Heart right ventricle (tissue), 16 donors: ENCODE results near the gene BTBD9. TPM values are rescaled to one million over a fixed set of nuclear protein-coding genes. Genes with fewer than 3 reads are reported as not detected.

ENCODE experiments used
- ATAC-seq, 8 donors: fragments of 200-7000 bp; cut with Tn5 transposase; one replicate each; pipeline ENCODE4 v1.9.1; 2020; ENCODE audit warnings: mild to moderate bottlenecking in 8 of 8, moderate library complexity in 8 of 8, moderate number of reproducible peaks in 1 of 8
- DNase-seq, 2 donors: peaks; one replicate each; pipeline ENCODE4 v3.0.0-alpha.2; 2020
- H3K27ac ChIP-seq, 10 donors: fragments of 200-600 bp; sonication (generic) in 2 of 10; one replicate each; pipeline versions ENCODE4 v1.5.0 to v1.8.0; 2020 to 2022; ENCODE audit warnings: mild to moderate bottlenecking in 3 of 10
- H3K27me3 ChIP-seq, 7 donors: fragments of 200-600 bp; one replicate each; pipeline ENCODE4 v1.8.0; 2021 to 2022; ENCODE audit warnings: mild to moderate bottlenecking in 2 of 7
- H3K36me3 ChIP-seq, 9 donors: fragments of 200-600 bp; sonication (generic) in 1 of 9; one replicate each; pipeline versions ENCODE4 v1.5.0 to v1.8.0; 2020 to 2022; ENCODE audit warnings: mild to moderate bottlenecking in 2 of 9
- H3K4me1 ChIP-seq, 9 donors: fragments of 200-600 bp; sonication (generic) in 1 of 9; one replicate each; pipeline versions ENCODE4 v1.5.0 to v1.8.0; 2020 to 2022; ENCODE audit warnings: mild to moderate bottlenecking in 4 of 9
- H3K4me3 ChIP-seq, 10 donors: fragments of 200-600 bp; sonication (generic) in 2 of 10; one replicate each; pipeline versions ENCODE4 v1.5.0 to v1.8.0; 2020 to 2022; ENCODE audit warnings: mild to moderate bottlenecking in 7 of 10, moderate library complexity in 2 of 10
- H3K9me3 ChIP-seq, 11 donors: fragments of 200-600 bp in 10 of 11; sonication (generic) in 2 of 11; one replicate each; pipeline versions ENCODE4 v1.5.0 to v1.8.0; 2013 to 2022; ENCODE audit warnings: mild to moderate bottlenecking in 2 of 11, control low read depth in 1 of 11, moderate library complexity in 1 of 11
- WGBS, 2 donors: extraction: QIAGEN DNeasy Blood & Tissue Kit; methylation state at CpG; one replicate each; pipeline ENCODE4 v1.1.7; 2013; ENCODE audit warnings: inconsistent platforms in 1 of 2; 5-methylcytosine and 5-hydroxymethylcytosine counted together
- intact Hi-C, 10 donors: fragments of 100-400 bp; cut with DNase I; formaldehyde crosslinking; loops; one replicate each; pipeline versions ENCODE4 v1.11.1 to v1.14.2; 2022
- polyA plus RNA-seq, 2 donors: library from polyadenylated mRNA; stranded (reverse); fragments of 200-250 nt; gene quantifications; one replicate each; pipeline ENCODE4 v1.2.3, GENCODE V29; 2013
- total RNA-seq, 10 donors: library from RNA; stranded (reverse); fragmentation: NEBNext Ultra II Directional in 3 of 10; extraction: Animal tissue kit (Norgen Biotek cat#: 25700) in 3 of 10; gene quantifications; one replicate each; pipeline versions ENCODE4 v1.2.1 to v1.2.4, GENCODE V29; 2021 to 2023
- TF ChIP-seq, protein P1 (sequence below), 9 donors: fragments of 200-600 bp; sonication (generic) in 2 of 9; IDR thresholded peaks; one replicate each; pipeline versions ENCODE4 v1.5.0 to v1.8.0; 2021 to 2022; ENCODE audit warnings: antibody characterized with exemption in 9 of 9, mild to moderate bottlenecking in 5 of 9, moderate library complexity in 1 of 9
- donor health status: Arrhythmogenic right ventricular cardiomyopathy.
- donor health status: ischemic (EF 13 %, LVEDD 7.1; RV severe dilation, severe dysfunction).
- donor health status: healthy with polysubstance abuse.
- donor health status: DM: no; HTN: yes; CAD: no.
- donor health status: DM: no; HTN: no; CAD: no.
- donor health status: ischemic (EF 25% LVEDD 6.9; RV normal size, moderate dysfunction).
- donor health status: ischemic (EF 25% LVEDD 5.7; RV mildly dilated, moderate dysfunction).
- donor health status: healthy.
- donor health status: DM: yes; HTN: yes; CAD: no.
- donor health status: Ischemic cardiomyopathy.
- donor health status: ischemic (EF 35%, LVEDD 5.7; RV mildly dilated, moderate dysfunction).
- donor health status: nonischemic (EF 11% LVEDD 7.7; RV severe dilation, severe dysfunction).
- donor health status: DM: yes; HTN: yes; CAD: no.
- donor health status: PGD.
- donor health status: ischemic (EF 29% LVEDD 5.4; RV normal size, mild dysfunction).
- donor health status: nonischemic (EF 23%, LVEDD 6.1; RV moderate dilation, normal function).

Gene BTBD9
- total and polyA plus RNA-seq, 12 donors, result 4.2 to 27.7 (median 18.3) TPM

DNA sequence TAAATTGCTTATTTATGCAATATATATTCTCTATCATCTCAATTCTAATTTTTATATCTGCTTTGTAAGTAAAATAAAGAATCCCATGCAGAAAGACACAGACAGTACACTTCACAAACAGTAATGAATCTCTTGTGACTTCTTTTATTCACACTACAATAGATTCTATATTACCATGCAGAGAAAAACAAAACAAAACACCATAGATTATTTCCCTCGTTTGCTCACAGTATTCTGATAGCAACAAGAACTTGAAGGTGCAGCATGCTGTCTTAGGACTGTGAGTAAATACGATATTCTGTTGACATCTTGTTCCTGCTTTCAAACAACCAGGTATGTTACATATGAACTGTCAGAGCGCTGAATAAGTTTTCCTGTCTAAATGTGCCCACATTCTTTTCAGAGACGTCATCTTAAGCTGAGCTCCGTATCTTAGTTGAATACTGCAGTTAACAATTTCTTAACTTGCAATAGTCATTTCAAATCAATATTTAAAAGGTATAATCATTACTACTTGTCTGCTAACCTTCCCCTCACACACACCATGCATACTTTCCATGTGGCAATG is 140.1 kb downstream of the BTBD9 start:
- DNase-seq (no peak), ATAC-seq (no peak)
- H3K4me1 ChIP-seq, result no peaks in the 10 kb centered on the region
- no peaks in the 10 kb centered on the region for H3K9me3 ChIP-seq
- no peak overlapping the region for H3K27ac ChIP-seq
- 74 to 82% methylated on average over 5 of the region's 5 CpGs for WGBS, 2 donors
- no peaks in the 10 kb centered on the region for H3K36me3 ChIP-seq
- no peaks in the 10 kb centered on the region for H3K27me3 ChIP-seq
- H3K4me3 ChIP-seq, result no peak overlapping the region
- intact Hi-C loops, result loop anchor here in 8 of 10 donors (5.0 to 10.0 kb wide), 6 partner anchors 175 to 795 kb away; no protein-coding TSS in a partner anchor
- TF ChIP-seq, protein P1, sequence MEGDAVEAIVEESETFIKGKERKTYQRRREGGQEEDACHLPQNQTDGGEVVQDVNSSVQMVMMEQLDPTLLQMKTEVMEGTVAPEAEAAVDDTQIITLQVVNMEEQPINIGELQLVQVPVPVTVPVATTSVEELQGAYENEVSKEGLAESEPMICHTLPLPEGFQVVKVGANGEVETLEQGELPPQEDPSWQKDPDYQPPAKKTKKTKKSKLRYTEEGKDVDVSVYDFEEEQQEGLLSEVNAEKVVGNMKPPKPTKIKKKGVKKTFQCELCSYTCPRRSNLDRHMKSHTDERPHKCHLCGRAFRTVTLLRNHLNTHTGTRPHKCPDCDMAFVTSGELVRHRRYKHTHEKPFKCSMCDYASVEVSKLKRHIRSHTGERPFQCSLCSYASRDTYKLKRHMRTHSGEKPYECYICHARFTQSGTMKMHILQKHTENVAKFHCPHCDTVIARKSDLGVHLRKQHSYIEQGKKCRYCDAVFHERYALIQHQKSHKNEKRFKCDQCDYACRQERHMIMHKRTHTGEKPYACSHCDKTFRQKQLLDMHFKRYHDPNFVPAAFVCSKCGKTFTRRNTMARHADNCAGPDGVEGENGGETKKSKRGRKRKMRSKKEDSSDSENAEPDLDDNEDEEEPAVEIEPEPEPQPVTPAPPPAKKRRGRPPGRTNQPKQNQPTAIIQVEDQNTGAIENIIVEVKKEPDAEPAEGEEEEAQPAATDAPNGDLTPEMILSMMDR (IDR thresholded peaks at IDR 0.05), result no peak

DNA sequence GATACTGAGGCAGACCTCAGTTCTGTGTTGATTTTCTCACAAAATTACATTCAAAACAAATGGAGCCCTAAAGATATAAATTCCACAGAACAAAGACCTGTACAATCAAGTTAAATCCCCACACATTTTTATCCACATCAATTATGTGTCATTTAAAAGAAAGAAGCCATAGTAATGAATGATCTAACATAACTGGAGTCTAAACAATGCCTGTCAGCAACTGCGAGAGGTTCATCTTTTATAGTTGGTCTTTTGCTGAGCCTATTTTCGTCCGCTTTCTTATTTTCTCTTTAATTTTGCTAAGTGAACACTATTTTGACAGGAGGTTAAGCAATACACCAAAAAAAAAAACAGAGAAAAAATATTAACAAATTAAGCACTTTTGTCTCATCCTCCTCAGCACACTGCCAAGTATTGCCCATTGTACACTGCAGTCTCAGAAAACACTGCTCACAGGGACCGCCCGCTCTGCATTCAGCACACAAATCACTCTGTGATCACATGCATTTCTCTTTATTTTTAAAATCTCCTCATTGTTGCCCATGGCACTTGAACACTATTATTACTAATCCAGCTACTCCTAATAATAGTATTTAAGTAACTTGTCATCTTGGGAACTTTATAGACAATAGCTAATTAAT is 140.8 kb downstream of the BTBD9 start:
- no peak overlapping the region for H3K27ac ChIP-seq
- ATAC-seq (no peak), DNase-seq (no peak)
- no peaks in the 10 kb centered on the region for H3K9me3 ChIP-seq
- WGBS, 2 donors, result 75 to 76% methylated on average over 5 of the region's 5 CpGs
- no peaks in the 10 kb centered on the region for H3K27me3 ChIP-seq
- peaks cover 0 to 5% (median 0%) of the 10 kb centered on the region in 9 donors for H3K4me1 ChIP-seq
- intact Hi-C loops, result loop anchor here in 8 of 10 donors (5.0 to 10.0 kb wide), 6 partner anchors 176 to 794 kb away; no protein-coding TSS in a partner anchor
- H3K4me3 ChIP-seq, result no peak overlapping the region
- TF ChIP-seq, protein P1 (IDR thresholded peaks at IDR 0.05), result no peak
- H3K36me3 ChIP-seq, result no peaks in the 10 kb centered on the region

DNA sequence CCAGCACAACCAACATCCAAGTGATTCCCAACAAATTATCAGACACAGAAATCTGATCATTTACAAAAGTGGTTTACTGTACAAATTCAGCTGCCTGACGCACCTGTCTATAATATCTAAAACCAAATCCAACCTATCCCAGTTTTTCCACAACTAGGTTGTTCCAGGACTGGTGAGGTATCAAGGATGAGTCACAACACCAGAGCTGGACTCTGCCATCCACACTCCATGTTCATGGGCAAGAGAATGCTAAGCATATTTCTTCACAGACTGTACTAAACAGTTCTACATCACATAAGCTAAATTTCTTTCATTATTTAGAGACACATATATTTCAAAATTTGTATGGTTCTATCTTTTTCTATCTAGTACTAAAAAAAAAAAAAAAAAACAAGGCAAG is 141.6 kb downstream of the BTBD9 start:
- Histone ChIP-seq H3K4me1 (peaks cover 0 to 12% (median 0%) of the 10 kb centered on the region in 9 donors), H3K9me3 (no peaks in the 10 kb centered on the region), H3K27me3 (no peaks in the 10 kb centered on the region), H3K27ac (no peak overlapping the region), H3K36me3 (no peaks in the 10 kb centered on the region), H3K4me3 (no peak overlapping the region)
- 90 to 97% methylated on average over 1 of the region's 1 CpG for WGBS, 2 donors
- TF ChIP-seq, protein P1 (IDR thresholded peaks at IDR 0.05), result no peak
- ATAC-seq, result no peak
- intact Hi-C loops, result loop anchor here in 8 of 10 donors (5.0 to 10.0 kb wide), 6 partner anchors 177 to 793 kb away; no protein-coding TSS in a partner anchor
- DNase-seq, result no peak

DNA sequence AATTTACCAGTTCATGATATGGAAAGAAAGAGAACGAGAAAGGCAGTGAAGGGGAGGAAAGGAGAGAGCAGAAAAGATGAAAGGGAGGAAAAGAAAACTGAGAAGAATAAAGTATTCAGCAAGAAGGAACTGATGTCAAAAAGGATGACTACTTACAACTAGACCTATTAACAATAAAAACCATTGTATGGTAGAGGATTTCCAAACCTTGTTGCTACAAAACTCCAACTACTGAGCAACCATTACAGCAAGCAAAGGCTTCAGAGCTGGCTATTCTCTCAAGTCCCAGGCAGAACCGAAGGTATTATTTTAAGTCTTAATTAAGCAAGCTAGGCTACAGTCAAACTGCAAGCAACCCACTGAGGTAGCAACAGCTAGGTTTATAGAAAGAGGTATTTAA is 142.2 kb downstream of the BTBD9 start:
- Histone ChIP-seq H3K9me3 (no peaks in the 10 kb centered on the region), H3K4me1 (peaks cover 0 to 12% (median 0%) of the 10 kb centered on the region in 9 donors), H3K4me3 (no peak overlapping the region), H3K27me3 (no peaks in the 10 kb centered on the region), H3K36me3 (no peaks in the 10 kb centered on the region), H3K27ac (no peak overlapping the region)
- intact Hi-C loops, result loop anchor here in 8 of 10 donors (5.0 to 10.0 kb wide), 6 partner anchors 177 to 793 kb away; no protein-coding TSS in a partner anchor
- TF ChIP-seq, protein P1 (IDR thresholded peaks at IDR 0.05), result no peak
- ATAC-seq (no peak), DNase-seq (no peak)
- WGBS, 2 donors, result 92 to 93% methylated on average over 2 of the region's 2 CpGs
